Heart left ventricle (tissue), 16 donors: ENCODE data around the gene MGAT5. TPM values are rescaled to one million over a fixed set of nuclear protein-coding genes. Genes with fewer than 3 reads are reported as not detected.

Source experiments
- ATAC-seq, 4 donors: fragments of 200-7000 bp; cut with Tn5 transposase; one replicate each; pipeline ENCODE4 v1.9.1; 2020 to 2022; ENCODE audit warnings: moderate library complexity in 4 of 4, mild to moderate bottlenecking in 3 of 4, moderate number of reproducible peaks in 1 of 4
- DNase-seq, 5 donors: peaks; one replicate each; pipeline ENCODE4 v3.0.0-alpha.2; 2020
- H3K27ac ChIP-seq, 12 donors: fragments of 200-600 bp; sonication (generic) in 4 of 12; one replicate each; pipeline versions ENCODE4 v1.5.0 to v1.8.0; 2016 to 2022; ENCODE audit warnings: mild to moderate bottlenecking in 2 of 12
- H3K27me3 ChIP-seq, 9 donors: fragments of 200-600 bp; sonication (generic) in 2 of 9; one replicate each; pipeline versions ENCODE4 v1.5.1 to v1.8.0; 2016 to 2022; ENCODE audit warnings: mild to moderate bottlenecking in 3 of 9
- H3K36me3 ChIP-seq, 9 donors: fragments of 200-600 bp; sonication (generic) in 2 of 9; one replicate each; pipeline versions ENCODE4 v1.5.0 to v1.8.0; 2018 to 2022; ENCODE audit warnings: mild to moderate bottlenecking in 2 of 9
- H3K4me1 ChIP-seq, 12 donors: fragments of 200-600 bp; sonication (generic) in 4 of 12; one replicate each; pipeline versions ENCODE4 v1.5.0 to v1.8.0; 2016 to 2022; ENCODE audit warnings: mild to moderate bottlenecking in 3 of 12
- H3K4me3 ChIP-seq, 12 donors: fragments of 200-600 bp; sonication (generic) in 4 of 12; one replicate each; pipeline versions ENCODE4 v1.5.0 to v1.8.0; 2017 to 2022; ENCODE audit warnings: mild to moderate bottlenecking in 9 of 12, moderate library complexity in 4 of 12
- H3K9me3 ChIP-seq, 12 donors: fragments of 200-600 bp; sonication (generic) in 4 of 12; one replicate each; pipeline versions ENCODE4 v1.5.0 to v1.8.0; 2016 to 2022; ENCODE audit warnings: mild to moderate bottlenecking in 1 of 12
- CTCF ChIP-seq, 12 donors: fragments of 200-600 bp; sonication (generic) in 4 of 12; IDR thresholded peaks; one replicate each; pipeline versions ENCODE4 v1.5.0 to v1.8.0; 2018 to 2022; ENCODE audit warnings: antibody characterized with exemption in 12 of 12, mild to moderate bottlenecking in 5 of 12
- POLR2A ChIP-seq, 2 donors: fragments of 450-650 bp; IDR thresholded peaks; one replicate each; pipeline ENCODE4 v1.6.1; 2017; ENCODE audit warnings: antibody characterized with exemption in 2 of 2, mild to moderate bottlenecking in 2 of 2, moderate library complexity in 2 of 2
- WGBS, 4 donors: extraction: QIAGEN DNeasy Blood & Tissue Kit in 2 of 4; methylation state at CpG; one replicate each; pipeline versions ENCODE4 v1.1.5 to v1.1.7; 2013 to 2018; 5-methylcytosine and 5-hydroxymethylcytosine counted together
- intact Hi-C, 10 donors: fragments of 100-400 bp; cut with DNase I; formaldehyde crosslinking; loops; one replicate each; pipeline versions ENCODE4 v1.11.1 to v1.14.2; 2022
- polyA plus RNA-seq, 2 donors: library from polyadenylated mRNA; stranded (reverse); fragments of 200-250 nt; gene quantifications; one replicate each; pipeline ENCODE4 v1.2.3, GENCODE V29; 2013
- total RNA-seq, 9 donors: library from RNA; depleted of rRNA in 2 of 9; stranded (reverse); fragments of >200 nt in 2 of 9; fragmentation: NEBNext Ultra II Directional in 3 of 9; extraction: Animal tissue kit (Norgen Biotek cat#: 25700) in 3 of 9; gene quantifications; one replicate each; pipeline versions ENCODE4 v1.1.0 to v1.2.4, GENCODE V29; 2016 to 2023
- donor health status: ischemic (EF 13 %, LVEDD 7.1; RV severe dilation, severe dysfunction).
- donor health status: healthy with polysubstance abuse.
- donor health status: DM: no; HTN: yes; CAD: no.
- donor health status: DM: no; HTN: no; CAD: no.
- donor health status: ischemic (EF 25% LVEDD 6.9; RV normal size, moderate dysfunction).
- donor health status: ischemic (EF 25% LVEDD 5.7; RV mildly dilated, moderate dysfunction).
- donor health status: healthy.
- donor health status: DM: yes; HTN: yes; CAD: no.
- donor health status: ischemic (EF 35%, LVEDD 5.7; RV mildly dilated, moderate dysfunction).
- donor health status: nonischemic (EF 11% LVEDD 7.7; RV severe dilation, severe dysfunction).
- donor health status: DM: yes; HTN: yes; CAD: no.
- donor health status: PGD.
- donor health status: ischemic (EF 29% LVEDD 5.4; RV normal size, mild dysfunction).
- donor health status: nonischemic (EF 23%, LVEDD 6.1; RV moderate dilation, normal function).

MGAT5 gene
- total and polyA plus RNA-seq, 11 donors = 9.7 to 116 (median 79.3) TPM

GRCh38 chr2:134296301-134296700 lies 42.4 kb downstream of the MGAT5 start:
- no peaks in the 10 kb centered on the region for H3K36me3 ChIP-seq
- WGBS, 4 donors = 70 to 82% (median 77%) methylated on average over 2 of the region's 2 CpGs
- H3K9me3 ChIP-seq = no peaks in the 10 kb centered on the region
- peak overlapping the region in 8 of 12 donors; percentile 5 to 74 (median 36) for H3K27ac ChIP-seq
- DNase-seq (no peak), ATAC-seq (no peak)
- no peak for TF ChIP-seq CTCF (IDR thresholded peaks at IDR 0.05)
- H3K27me3 ChIP-seq = no peaks in the 10 kb centered on the region
- intact Hi-C loops = loop anchor here in 1 of 10 donors (5.0 kb wide), 1 partner anchor 44 kb away; the partner anchor contains the start of gene MGAT5
- H3K4me1 ChIP-seq = peaks cover 0 to 55% (median 29%) of the 10 kb centered on the region in 12 donors
- H3K4me3 ChIP-seq = no peak overlapping the region

DNA sequence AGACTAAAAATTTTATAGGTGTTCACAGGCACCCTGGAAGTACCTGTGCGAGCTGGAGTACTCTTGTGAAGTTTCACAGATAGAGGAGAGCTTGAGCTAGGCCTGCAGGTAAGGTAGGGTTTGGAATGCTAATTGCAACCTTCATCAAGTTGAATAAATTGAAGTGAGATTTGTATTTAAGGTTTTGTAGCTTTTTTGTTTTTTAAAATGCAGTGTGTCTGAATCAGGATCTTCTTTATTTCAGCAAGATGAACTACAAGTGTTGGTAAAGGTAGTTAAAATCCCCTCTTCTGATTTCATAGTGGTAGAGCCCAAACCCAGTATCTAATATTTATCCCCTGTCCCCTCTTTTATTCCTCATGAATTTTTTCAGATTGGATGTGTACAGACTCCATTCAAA lies 45.5 kb downstream of the MGAT5 start:
- H3K9me3 ChIP-seq = no peaks in the 10 kb centered on the region
- DNase-seq = no peak
- ATAC-seq = no peak
- H3K36me3 ChIP-seq = no peaks in the 10 kb centered on the region
- H3K27ac ChIP-seq = no peak overlapping the region
- intact Hi-C loops = loop anchor here in 1 of 10 donors (5.0 kb wide), 1 partner anchor 47 kb away; the partner anchor contains the start of gene MGAT5
- no peaks in the 10 kb centered on the region for H3K27me3 ChIP-seq
- TF ChIP-seq CTCF (IDR thresholded peaks at IDR 0.05) (no peak), POLR2A (IDR thresholded peaks at IDR 0.05) (no peak)
- H3K4me3 ChIP-seq = no peak overlapping the region
- 88 to 100% (median 96%) methylated on average over 1 of the region's 1 CpG for WGBS, 4 donors
- peaks cover 2 to 61% (median 41%) of the 10 kb centered on the region in 12 donors for H3K4me1 ChIP-seq

GRCh38 chr2:134300585-134300984 lies 46.7 kb downstream of the MGAT5 start:
- no peak overlapping the region for H3K4me3 ChIP-seq
- 18 to 29% (median 21%) methylated on average over 1 of the region's 1 CpG for WGBS, 4 donors
- no peaks in the 10 kb centered on the region for H3K9me3 ChIP-seq
- no peaks in the 10 kb centered on the region for H3K27me3 ChIP-seq
- DNase-seq (no peak), ATAC-seq (no peak)
- intact Hi-C loops = loop anchor here in 1 of 10 donors (5.0 kb wide), 1 partner anchor 102 kb away; no protein-coding TSS in a partner anchor
- H3K4me1 ChIP-seq = peaks cover 2 to 65% (median 36%) of the 10 kb centered on the region in 12 donors
- H3K36me3 ChIP-seq = no peaks in the 10 kb centered on the region
- H3K27ac ChIP-seq = peak overlapping the region in 7 of 12 donors; percentile 67 to 84 (median 75)
- no peak for TF ChIP-seq CTCF (IDR thresholded peaks at IDR 0.05)
- no peak for TF ChIP-seq POLR2A (IDR thresholded peaks at IDR 0.05)

DNA sequence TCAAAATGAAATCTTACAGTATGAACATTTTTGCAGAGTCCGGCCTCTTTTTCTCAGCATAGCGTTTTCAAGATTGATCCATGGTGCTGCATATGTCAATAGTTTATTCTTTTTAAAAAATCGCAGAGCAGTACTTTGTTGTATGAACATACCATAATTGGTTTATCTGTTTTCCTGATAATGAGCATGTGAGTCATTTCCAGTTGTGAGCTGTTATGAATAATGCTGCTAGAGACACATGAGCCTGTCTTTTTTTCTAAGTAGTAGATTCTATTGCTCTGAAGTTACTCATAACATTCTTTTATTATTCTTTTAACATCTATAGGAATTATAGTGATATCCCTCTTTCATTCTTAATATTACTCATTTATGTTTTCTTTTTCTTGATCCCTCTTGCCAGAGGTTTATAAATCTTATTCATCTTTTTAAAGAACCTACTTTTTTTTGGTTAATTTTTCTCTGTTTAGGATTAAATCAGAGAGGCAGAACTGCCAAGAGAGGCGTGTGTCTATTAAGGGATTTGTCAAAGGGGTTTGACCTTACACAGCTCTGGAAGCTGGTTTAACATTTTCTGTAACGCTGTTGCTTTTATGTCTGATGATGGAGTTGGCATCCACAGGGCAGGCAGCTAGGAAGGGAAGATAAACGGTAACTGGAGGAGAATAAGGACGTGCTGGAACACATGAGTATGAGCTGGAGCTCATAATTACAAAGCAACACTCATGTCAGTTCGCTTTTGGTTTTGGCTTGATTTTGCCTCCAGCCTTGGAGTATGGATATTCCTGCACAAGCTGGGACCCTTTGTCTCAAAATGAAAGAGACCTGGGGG lies 47.4 kb downstream of the MGAT5 start:
- Histone ChIP-seq H3K4me1 (peaks cover 0 to 63% (median 31%) of the 10 kb centered on the region in 12 donors), H3K27me3 (no peaks in the 10 kb centered on the region), H3K27ac (peak overlapping the region; percentile 50 to 84 (median 71)), H3K36me3 (no peaks in the 10 kb centered on the region), H3K4me3 (peak overlapping the region in 6 of 12 donors; percentile 6 to 27 (median 12)), H3K9me3 (no peaks in the 10 kb centered on the region)
- TF ChIP-seq POLR2A (IDR thresholded peaks at IDR 0.05) = no peak
- TF ChIP-seq CTCF (IDR thresholded peaks at IDR 0.05) = no peak
- WGBS, 4 donors = 34 to 42% (median 38%) methylated on average over 8 of the region's 8 CpGs
- ATAC-seq (peak; percentile 84 to 92 (median 88)), DNase-seq (peak in 3 of 5 donors; percentile 22 to 40 (median 39))
- intact Hi-C loops = loop anchor here in 1 of 10 donors (5.0 kb wide), 1 partner anchor 101 kb away; no protein-coding TSS in a partner anchor
